SK-N-SH (cell line): ENCODE results near the gene KIFC3. TPM values are rescaled to one million over a fixed set of nuclear protein-coding genes. Genes with fewer than 3 reads are reported as not detected.

Experiments
- CTCF ChIA-PET: fragments of 300-600, 350-600 bp; formaldehyde crosslinking; extraction: SDS; loops from one replicate; lab custom pipeline; 2021; lab: Yijun Ruan, JAX
- POLR2A ChIA-PET: fragments of 350-600 bp; sonication (Branson Sonifier 250); formaldehyde crosslinking; extraction: SDS; loops from one replicate; lab custom pipeline; 2020; ENCODE audit warnings: antibody characterized with exemption, inconsistent platforms; lab: Yijun Ruan, JAX
- DNase-seq: peaks from one replicate; pipeline ENCODE4 v3.0.0; 2012
- H2AFZ ChIP-seq: fragments of 200-600 bp; sonication (generic); 2 replicates; pipeline ENCODE4 v1.8.1; 2016; ENCODE audit warnings: antibody characterized with exemption, mild to moderate bottlenecking, low read depth
- H3F3A ChIP-seq: fragments of 200-600 bp; sonication (generic); replicated peaks from 2 replicates; pipeline ENCODE3; 2016; ENCODE audit warnings: antibody characterized with exemption, mild to moderate bottlenecking; ENCODE audit not compliant: insufficient read depth
- H3K27ac ChIP-seq, 2 experiments: fragments of 200-500 bp in 1 of 2; fragments of 200-600 bp in 1 of 2; sonication (Bioruptor generic) in 1 of 2; sonication (generic), shearing (Covaris generic) in 1 of 2; 2 replicates each; pipeline versions ENCODE4 v1.5.1 to v1.6.1; 2014 to 2016; ENCODE audit warnings: low read depth in 2 of 2, inconsistent platforms in 1 of 2, low read length in 1 of 2, mild to moderate bottlenecking in 1 of 2, mixed read lengths in 1 of 2
- H3K27me3 ChIP-seq: fragments of 200-600 bp; sonication (generic), shearing (Covaris generic); 2 replicates; pipeline ENCODE4 v1.6.1; 2016; ENCODE audit warnings: mixed run types; ENCODE audit not compliant: insufficient read depth
- H3K36me3 ChIP-seq, 2 experiments: fragments of 200-500 bp in 1 of 2; fragments of 200-600 bp in 1 of 2; sonication (Bioruptor generic) in 1 of 2; sonication (generic) in 1 of 2; replicated peaks in 1 of 2; 2 replicates each; pipeline versions ENCODE3 to v1.5.1; 2014 to 2016; ENCODE audit warnings: low read length in 1 of 2, mild to moderate bottlenecking in 1 of 2; ENCODE audit not compliant: insufficient read depth in 2 of 2, control insufficient read depth in 1 of 2
- H3K4me1 ChIP-seq, 2 experiments: fragments of 200-500 bp in 1 of 2; fragments of 200-600 bp in 1 of 2; sonication (Bioruptor generic) in 1 of 2; sonication (generic), shearing (Covaris generic) in 1 of 2; 2 replicates each; pipeline versions ENCODE4 v1.5.1 to v1.6.1; 2014 to 2016; ENCODE audit warnings: low read depth in 1 of 2, low read length in 1 of 2, mixed run types in 1 of 2; ENCODE audit not compliant: insufficient read depth in 2 of 2, control insufficient read depth in 1 of 2
- H3K4me2 ChIP-seq: fragments of 200-600 bp; sonication (generic), shearing (Covaris generic); 2 replicates; pipeline ENCODE4 v1.6.1; 2017; ENCODE audit warnings: mixed run types
- H3K4me3 ChIP-seq, 2 experiments: fragments of 200-500 bp in 1 of 2; fragments of 200-600 bp in 1 of 2; sonication (Bioruptor generic) in 1 of 2; sonication (generic), shearing (Covaris generic) in 1 of 2; 2 replicates each; pipeline versions ENCODE4 v1.5.1 to v1.8.1; 2014 to 2016; ENCODE audit warnings: low read depth in 2 of 2, inconsistent platforms in 1 of 2, low read length in 1 of 2, mild to moderate bottlenecking in 1 of 2, mixed read lengths in 1 of 2, moderate library complexity in 1 of 2
- H3K79me2 ChIP-seq: fragments of 200-600 bp; sonication (generic); 2 replicates; pipeline ENCODE4 v1.8.1; 2017; ENCODE audit warnings: mild to moderate bottlenecking; ENCODE audit not compliant: insufficient read depth
- H3K9ac ChIP-seq: fragments of 200-600 bp; sonication (generic); 2 replicates; pipeline ENCODE4 v1.6.1; 2017; ENCODE audit warnings: mixed run types
- H3K9me2 ChIP-seq: fragments of 200-600 bp; sonication (generic); 2 replicates; pipeline ENCODE4 v1.6.1; 2017; ENCODE audit warnings: mixed run types
- H3K9me3 ChIP-seq: fragments of 200-600 bp; sonication (generic); 2 replicates; pipeline ENCODE4 v1.6.1; 2017; ENCODE audit warnings: mixed run types, mild to moderate bottlenecking, moderate library complexity
- H4K20me1 ChIP-seq: fragments of 200-600 bp; sonication (generic); 2 replicates; pipeline ENCODE4 v1.6.1; 2017; ENCODE audit warnings: mild to moderate bottlenecking, mixed run types; ENCODE audit not compliant: insufficient read depth
- ELF1 ChIP-seq: IDR thresholded peaks from 2 replicates; pipeline ENCODE4 v1.4.0; 2012
- EP300 ChIP-seq, 2 experiments: IDR thresholded peaks; 2 replicates each; pipeline versions ENCODE4 v1.4.0 to v1.6.1; 2012; ENCODE audit warnings: borderline replicate concordance in 1 of 2, low read depth in 1 of 2, low read length in 1 of 2
- FOXJ3 ChIP-seq: sonication (generic); formaldehyde crosslinking; IDR thresholded peaks from 2 replicates; pipeline ENCODE4 v1.5.1; 2020; ENCODE audit warnings: mild to moderate bottlenecking, missing genetic modification reagents
- GATA2 ChIP-seq: sonication (generic); formaldehyde crosslinking; IDR thresholded peaks from 2 replicates; pipeline ENCODE4 v1.5.0; 2020; ENCODE audit warnings: mild to moderate bottlenecking, missing genetic modification reagents
- MAX ChIP-seq: IDR thresholded peaks from 2 replicates; pipeline ENCODE4 v1.4.0; 2012; ENCODE audit warnings: low read depth
- MXI1 ChIP-seq: IDR thresholded peaks from 2 replicates; pipeline ENCODE4 v1.6.1; 2012; ENCODE audit warnings: mild to moderate bottlenecking, low read depth, low read length, improper control_type of control experiment
- NFIC ChIP-seq: IDR thresholded peaks from 2 replicates; pipeline ENCODE4 v1.4.0; 2012; ENCODE audit warnings: borderline replicate concordance
- NRF1 ChIP-seq: IDR thresholded peaks from 2 replicates; pipeline ENCODE4 v1.6.1; 2012; ENCODE audit warnings: low read depth, mild to moderate bottlenecking, low read length
- PBX3 ChIP-seq: IDR thresholded peaks from 2 replicates; pipeline ENCODE4; 2012
- RAD21 ChIP-seq: IDR thresholded peaks from 2 replicates; pipeline ENCODE4 v1.6.1; 2012; ENCODE audit warnings: mild to moderate bottlenecking, low read length
- RFX5 ChIP-seq: IDR thresholded peaks from 2 replicates; pipeline ENCODE4 v1.6.1; 2012; ENCODE audit warnings: mild to moderate bottlenecking, improper control_type of control experiment, low read length
- RXRA ChIP-seq: IDR thresholded peaks from 2 replicates; pipeline ENCODE4 v1.4.0; 2012; ENCODE audit warnings: low read depth, mild to moderate bottlenecking, borderline replicate concordance
- SIN3A ChIP-seq: IDR thresholded peaks from 2 replicates; pipeline ENCODE4 v1.6.1; 2012; ENCODE audit warnings: low read depth, mild to moderate bottlenecking, low read length, moderate library complexity, borderline replicate concordance
- TAF1 ChIP-seq: IDR thresholded peaks from 2 replicates; pipeline ENCODE4 v1.6.1; 2012; ENCODE audit warnings: low read depth, mild to moderate bottlenecking, low read length, moderate library complexity, borderline replicate concordance
- TEAD4 ChIP-seq: IDR thresholded peaks from 2 replicates; pipeline ENCODE4 v1.4.0; 2012; ENCODE audit warnings: mild to moderate bottlenecking, borderline replicate concordance; ENCODE audit not compliant: insufficient read depth
- USF2 ChIP-seq: fragments of 150-350 bp; IDR thresholded peaks from 2 replicates; pipeline ENCODE4 v1.6.1; 2017; ENCODE audit warnings: antibody characterized with exemption, low read length, low read depth, borderline replicate concordance
- WGBS: methylation state at CpG from one replicate; pipeline ENCODE4 v1.1.6; 2017; ENCODE audit warnings: low lambda C conversion rate; 5-methylcytosine and 5-hydroxymethylcytosine counted together
- polyA plus RNA-seq, 3 experiments: library from polyadenylated mRNA; depleted of rRNA; stranded (reverse); fragments of >200 nt; gene quantifications; 2 replicates each; pipeline ENCODE4 v1.2.3, GENCODE V29; 2012
- TF ChIP-seq, protein P1 (sequence below): fragments of 200-600 bp; sonication (generic); IDR thresholded peaks from 2 replicates; pipeline ENCODE4 v1.6.1; 2017; ENCODE audit warnings: antibody characterized with exemption, mild to moderate bottlenecking, moderate library complexity

Gene KIFC3
- polyA plus RNA-seq, 1 of the 3 experiments (the other 2 are of a cell fraction) = 65.4 TPM

DNA sequence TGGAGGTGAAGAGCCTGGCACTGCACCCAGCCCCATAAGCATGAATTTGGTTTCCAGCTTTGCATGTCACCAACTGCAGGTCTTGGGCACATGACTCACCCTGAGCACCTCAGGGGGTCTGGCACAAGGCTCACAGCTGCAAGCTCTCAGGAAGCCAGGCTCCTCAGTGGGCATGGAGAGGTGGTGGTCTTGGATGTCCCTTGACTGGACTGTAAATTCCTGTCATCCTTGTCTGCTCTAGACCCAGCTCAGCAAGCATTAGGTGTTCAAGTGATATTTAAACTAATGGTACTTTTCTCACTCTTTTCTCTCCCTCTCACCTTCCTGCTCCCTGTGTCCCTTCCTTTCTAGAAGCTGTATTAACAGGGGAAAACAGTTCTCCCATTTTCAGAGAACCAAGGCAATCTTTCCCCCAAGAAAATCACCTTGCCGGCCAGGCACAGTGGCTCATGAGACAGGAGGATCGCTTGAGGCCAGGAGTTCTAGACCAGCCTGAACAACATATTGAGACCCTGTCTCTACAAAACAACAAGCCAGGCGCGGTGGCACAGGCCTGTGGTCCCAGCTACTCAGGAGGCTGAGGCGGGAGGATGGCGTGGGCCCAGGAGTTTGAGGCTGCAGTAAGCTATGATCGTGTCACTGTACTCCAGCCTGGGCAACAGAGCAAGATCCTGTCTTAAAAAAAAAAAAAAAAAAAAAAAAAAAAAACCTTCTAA lies 5.1 kb upstream of the KIFC3 start (continued):
- TF ChIP-seq NFIC = no peak

DNA sequence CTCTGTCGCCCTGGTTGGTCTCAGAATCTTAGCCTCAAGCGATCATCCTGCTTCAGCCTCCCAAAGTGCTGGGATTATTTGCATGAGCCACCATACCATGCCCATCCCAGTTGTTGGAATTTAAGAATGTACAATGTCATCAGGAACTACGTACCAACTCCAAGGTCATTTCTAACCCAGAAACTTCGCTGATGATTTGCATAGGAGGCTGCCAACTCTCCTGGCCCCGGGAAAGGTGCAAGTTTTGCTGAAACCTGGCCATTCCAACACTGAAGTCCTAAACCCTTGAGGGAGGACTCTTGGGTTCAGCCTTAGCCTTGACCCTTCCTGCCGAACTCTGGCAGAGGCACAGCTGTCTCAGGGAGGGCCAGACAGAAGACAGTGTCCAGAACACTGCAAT lies 2.9 kb upstream of the KIFC3 start:
- 76% methylated on average over 5 of the region's 6 CpGs for WGBS
- no peak overlapping the region for H3K4me2 ChIP-seq
- ChIA-PET CTCF (interaction anchor here (1.0 kb wide), 1 partner anchor 48 kb away, joined by 4 read pairs; no protein-coding TSS in a partner anchor), POLR2A (no interaction called here)
- no peak overlapping the region for H3K27ac ChIP-seq
- no peaks in the 10 kb centered on the region for H3K9me3 ChIP-seq
- peaks cover 12% of the 10 kb centered on the region for H3F3A ChIP-seq
- no peak for TF ChIP-seq NFIC
- TF ChIP-seq GATA2 = no peak
- no peak for TF ChIP-seq SIN3A
- no peak for TF ChIP-seq FOXJ3 (CRISPR knock-in tag)
- no peak for TF ChIP-seq PBX3
- no peak for TF ChIP-seq MAX
- no peak for TF ChIP-seq RXRA
- no peak for TF ChIP-seq USF2
- TF ChIP-seq RFX5 = no peak
- no peak for TF ChIP-seq NRF1
- no peaks in the 10 kb centered on the region for H3K27me3 ChIP-seq
- H3K4me1 ChIP-seq = peaks cover 27 to 38% of the 10 kb centered on the region in 2 experiments; a peak in 3 of 4 replicates
- H3K4me3 ChIP-seq = no peak overlapping the region
- H3K9me2 ChIP-seq = no peaks in the 10 kb centered on the region
- no peak for DNase-seq
- peaks cover 10% of the 10 kb centered on the region for H4K20me1 ChIP-seq
- no peak overlapping the region for H2AFZ ChIP-seq
- no peaks in the 10 kb centered on the region for H3K36me3 ChIP-seq
- H3K79me2 ChIP-seq = peaks cover 18% of the 10 kb centered on the region
- no peak overlapping the region for H3K9ac ChIP-seq

GRCh38 chr16:57804111-57804837 lies 2.0 kb upstream of the KIFC3 start:
- Histone ChIP-seq H3K9me2 (no peaks in the 10 kb centered on the region), H2AFZ (no peak overlapping the region), H3K36me3 (no peaks in the 10 kb centered on the region), H3K79me2 (peaks cover 27% of the 10 kb centered on the region), H3K9me3 (no peaks in the 10 kb centered on the region), H3K4me3 (no peak overlapping the region), H3K4me2 (no peak overlapping the region), H3F3A (peaks cover 12% of the 10 kb centered on the region), H3K9ac (no peak overlapping the region), H3K27ac (no peak overlapping the region), H3K27me3 (no peaks in the 10 kb centered on the region), H3K4me1 (peaks cover 27 to 39% of the 10 kb centered on the region in 2 experiments; a peak in 2 of 4 replicates), H4K20me1 (peaks cover 18% of the 10 kb centered on the region)
- WGBS = 84% methylated on average over 5 of the region's 5 CpGs
- POLR2A ChIA-PET = no interaction called here
- no peak for TF ChIP-seq RXRA
- TF ChIP-seq EP300 (IDR thresholded peaks at IDR 0.05; ENCODE audit: borderline replicate concordance in 1 of 2, low read depth in 1 of 2, low read length in 1 of 2) = no peak
- no peak for TF ChIP-seq RAD21
- no peak for TF ChIP-seq NFIC
- TF ChIP-seq ELF1 = no peak
- no peak for TF ChIP-seq TAF1
- TF ChIP-seq, protein P1, sequence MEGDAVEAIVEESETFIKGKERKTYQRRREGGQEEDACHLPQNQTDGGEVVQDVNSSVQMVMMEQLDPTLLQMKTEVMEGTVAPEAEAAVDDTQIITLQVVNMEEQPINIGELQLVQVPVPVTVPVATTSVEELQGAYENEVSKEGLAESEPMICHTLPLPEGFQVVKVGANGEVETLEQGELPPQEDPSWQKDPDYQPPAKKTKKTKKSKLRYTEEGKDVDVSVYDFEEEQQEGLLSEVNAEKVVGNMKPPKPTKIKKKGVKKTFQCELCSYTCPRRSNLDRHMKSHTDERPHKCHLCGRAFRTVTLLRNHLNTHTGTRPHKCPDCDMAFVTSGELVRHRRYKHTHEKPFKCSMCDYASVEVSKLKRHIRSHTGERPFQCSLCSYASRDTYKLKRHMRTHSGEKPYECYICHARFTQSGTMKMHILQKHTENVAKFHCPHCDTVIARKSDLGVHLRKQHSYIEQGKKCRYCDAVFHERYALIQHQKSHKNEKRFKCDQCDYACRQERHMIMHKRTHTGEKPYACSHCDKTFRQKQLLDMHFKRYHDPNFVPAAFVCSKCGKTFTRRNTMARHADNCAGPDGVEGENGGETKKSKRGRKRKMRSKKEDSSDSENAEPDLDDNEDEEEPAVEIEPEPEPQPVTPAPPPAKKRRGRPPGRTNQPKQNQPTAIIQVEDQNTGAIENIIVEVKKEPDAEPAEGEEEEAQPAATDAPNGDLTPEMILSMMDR = no peak
- TF ChIP-seq TEAD4 = no peak
- no peak for TF ChIP-seq MXI1
- TF ChIP-seq MAX = no peak
- CTCF ChIA-PET = interaction anchor here (1.0 kb wide), 1 partner anchor 48 kb away, joined by 4 read pairs; no protein-coding TSS in a partner anchor
- no peak for DNase-seq
